A549 treated with AZD2906 at 1 μM for 4 hours (cell line): ENCODE measurements around the gene HDAC3. TPM values are rescaled to one million over a fixed set of nuclear protein-coding genes. Genes with fewer than 3 reads are reported as not detected.

Experiments used
- total RNA-seq: library from RNA; stranded (reverse); fragments of 200-300 nt; extraction: Qiagen RNA extraction; gene quantifications from 5 replicates; pipeline ENCODE4 v1.2.3, GENCODE V29; 2022

Gene HDAC3
- 44.8 to 50.8 TPM (median 47.2 TPM) in 5 replicates for total RNA-seq

DNA sequence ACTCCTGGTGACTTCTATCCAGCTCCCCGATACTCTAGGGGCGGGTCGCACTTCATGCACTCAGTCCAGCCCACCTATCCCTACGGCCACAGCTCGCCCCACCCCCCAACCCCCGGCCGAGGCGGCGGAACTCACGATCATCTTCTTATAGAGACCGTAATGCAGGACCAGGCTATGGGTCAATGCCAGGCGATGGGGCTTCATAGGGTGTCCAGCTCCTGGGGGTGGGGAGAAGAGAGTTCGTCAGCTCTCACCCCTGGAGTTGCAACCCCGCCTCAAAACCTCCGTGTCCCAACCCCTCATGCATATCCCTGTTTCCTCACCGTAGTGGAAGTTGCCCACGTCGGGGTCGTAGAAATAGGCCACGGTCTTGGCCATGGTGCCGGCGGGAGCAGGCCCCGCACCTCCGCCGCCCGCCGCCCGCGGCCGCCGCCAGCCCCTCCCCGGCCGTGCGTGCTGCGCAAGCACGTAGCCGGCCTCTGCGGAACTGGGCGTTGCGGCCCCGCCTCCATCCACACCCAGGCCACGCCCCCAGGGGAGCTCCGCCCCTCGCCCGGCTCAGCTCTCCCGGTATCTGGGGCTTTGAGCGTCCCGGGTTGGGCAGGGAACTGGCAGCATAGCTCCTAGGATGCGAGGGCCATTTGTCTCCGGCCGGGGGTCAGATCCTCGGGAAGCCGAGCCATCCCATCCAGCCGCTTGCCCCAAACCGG lies at the start of gene HDAC3, which contains the start of gene RELL2:
TSS of gene HDAC3 (minus strand) at position 437 of the 710 bp plus-strand sequence. CDS start at position 378, 59 bp downstream.
TSS of gene RELL2 (plus strand) at position 585 of the 710 bp plus-strand sequence. CDS start 1,229 bp downstream, outside the sequence.

DNA sequence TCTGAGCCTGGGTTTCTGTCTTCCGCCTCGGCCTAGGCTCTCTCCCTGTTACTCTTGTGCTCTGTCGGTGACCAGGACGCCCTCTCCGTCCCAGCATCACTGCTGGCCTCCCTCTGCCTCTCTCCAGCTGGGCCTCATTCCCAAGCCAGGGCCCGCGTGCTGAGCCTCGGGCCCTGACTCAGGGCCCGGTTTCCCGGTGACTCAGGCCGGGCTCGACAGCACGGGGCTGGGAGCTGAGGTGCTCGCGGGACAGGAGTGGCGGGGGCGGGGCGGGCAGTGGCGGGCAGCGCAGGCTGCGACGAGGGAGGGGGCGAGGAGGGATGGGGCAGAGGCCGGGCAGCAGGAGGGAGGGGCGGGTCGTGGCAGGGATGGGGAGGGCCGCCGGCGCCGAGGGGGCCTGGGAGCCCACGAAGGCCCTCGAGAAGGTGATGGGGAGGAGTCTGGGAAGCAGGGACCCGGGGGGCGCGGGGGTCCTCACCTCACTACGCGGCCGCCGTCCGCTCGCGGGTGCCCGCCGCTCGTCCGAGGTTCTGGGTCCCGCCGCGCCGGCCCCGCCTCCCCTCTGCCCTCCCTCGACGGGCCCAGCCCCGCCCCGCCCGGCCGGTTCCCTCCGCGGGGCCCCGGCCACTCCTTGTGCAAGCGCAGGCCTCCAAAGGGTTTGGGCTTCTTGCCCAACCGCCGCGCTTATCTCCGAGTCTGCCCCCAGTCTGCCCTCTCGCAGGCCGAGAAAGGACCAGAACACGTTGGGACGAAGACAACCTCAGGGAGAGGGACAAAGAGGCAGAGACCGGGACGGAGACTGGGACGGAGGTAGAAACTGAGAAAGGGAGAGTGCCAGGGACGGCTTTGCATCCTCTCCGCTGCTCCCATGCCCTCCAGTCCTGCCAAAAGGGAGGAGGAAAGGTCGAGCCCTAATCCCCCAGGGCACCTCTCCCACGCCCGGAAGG lies 45.3 kb upstream of the HDAC3 start, which contains the start of gene ARAP3:
TSS of gene ARAP3 (minus strand) at position 536 of the 947 bp plus-strand sequence. CDS start 1,744 bp downstream, outside the sequence.

DNA sequence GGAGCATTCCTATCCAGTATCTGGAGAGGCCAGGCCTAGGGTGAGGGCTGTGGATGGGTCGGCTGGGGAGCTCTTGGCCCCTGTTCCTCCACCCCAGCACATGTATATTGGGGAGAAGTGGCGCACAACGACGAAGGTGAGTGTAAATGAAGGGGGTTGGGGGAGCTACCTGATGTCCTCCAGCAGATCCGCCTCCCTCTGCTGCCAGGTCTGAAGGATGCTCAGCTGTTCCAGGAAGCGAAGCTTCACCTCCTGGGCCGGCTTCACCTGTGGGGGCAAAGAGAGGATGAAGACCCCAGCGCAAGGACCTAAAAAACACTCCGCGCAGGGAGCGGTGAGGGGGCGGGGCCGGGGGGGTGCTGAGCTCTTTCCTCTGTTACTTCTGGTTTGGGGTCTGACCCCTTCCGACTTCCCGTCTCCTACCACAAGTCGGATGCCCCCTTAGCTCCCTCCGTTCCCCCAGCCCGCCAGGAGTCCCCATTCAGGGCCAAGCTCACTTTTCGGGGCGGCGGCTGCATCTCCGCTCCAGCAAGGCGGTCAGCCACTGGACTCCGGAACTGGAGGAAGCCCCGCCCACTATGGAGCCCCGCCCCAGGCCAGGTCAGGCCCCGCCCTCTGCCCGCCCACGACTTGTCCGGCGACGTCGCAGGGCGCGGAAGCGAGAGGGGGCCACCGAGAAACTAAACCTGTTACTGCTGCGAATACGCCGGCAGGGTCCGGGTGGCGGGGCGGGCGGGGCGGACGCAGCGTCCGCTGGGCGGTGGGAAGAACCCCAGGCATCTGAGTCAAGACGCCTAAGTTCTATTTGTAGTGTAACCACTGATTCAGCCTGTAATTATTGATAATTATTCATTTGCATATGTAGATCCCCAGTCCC lies 14.4 kb upstream of the HDAC3 start, which contains the start of gene FCHSD1:
TSS of gene FCHSD1 (minus strand) at position 568 of the 877 bp plus-strand sequence. CDS start at position 518, 50 bp downstream.

DNA sequence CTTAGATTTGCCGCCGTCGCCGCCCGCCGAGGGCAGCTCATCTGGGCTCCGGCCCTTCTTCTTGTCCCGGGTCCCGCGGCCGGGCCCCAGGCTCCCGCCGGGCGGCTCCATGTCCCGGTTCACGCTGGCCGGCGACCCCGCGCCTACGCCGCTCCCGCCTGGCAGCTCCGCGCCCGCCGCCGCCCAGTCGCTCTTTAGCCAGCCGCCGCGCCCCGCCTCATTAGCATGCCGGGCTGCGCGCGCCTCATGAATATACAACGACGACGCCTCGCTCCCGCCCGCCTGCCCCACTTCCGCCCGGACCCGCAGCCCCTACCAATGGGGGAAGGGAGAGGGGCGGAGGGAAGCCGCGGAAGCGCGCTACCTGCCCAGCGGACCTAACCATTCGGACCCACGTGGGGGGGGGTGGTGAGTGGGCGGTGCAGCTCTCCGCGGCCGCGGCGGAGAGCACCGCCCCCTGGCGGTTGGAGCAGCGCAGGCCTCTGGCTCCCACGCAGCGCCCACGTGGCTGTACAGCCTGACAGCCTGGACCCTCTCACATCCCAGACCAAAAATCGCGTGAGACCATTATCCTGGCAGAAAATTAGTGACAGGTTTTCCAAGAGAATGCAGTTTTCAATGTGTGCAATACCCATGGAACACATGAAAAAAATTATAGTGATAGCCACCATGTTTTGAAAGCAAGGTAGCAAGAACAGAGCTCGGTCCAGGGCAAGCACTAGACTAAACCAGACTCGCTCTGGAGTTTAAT lies 17.7 kb downstream of the HDAC3 start, which contains the start of gene DIAPH1:
TSS of gene DIAPH1 (minus strand) at position 197 of the 751 bp plus-strand sequence. CDS start at position 111, 86 bp downstream.

Other genes starting within 250 kb of the HDAC3 start
- gene PCDHGB4, start 249.2 kb downstream of the HDAC3 start, total RNA-seq = 0.81 to 1.0 TPM (median 0.92 TPM) in 5 replicates
- 0.02 to 0.03 TPM (median 0.02 TPM) in 4 of 5 replicates, not detected in the other for gene PCDHGA8, start 244.2 kb downstream of the HDAC3 start, total RNA-seq
- gene PCDHGB5, start 238.9 kb downstream of the HDAC3 start, total RNA-seq = 1.9 to 2.5 TPM (median 2.2 TPM) in 5 replicates
- gene PCDHGA9, start 234.1 kb downstream of the HDAC3 start, total RNA-seq = 0.03 to 0.05 TPM (median 0.05 TPM) in 5 replicates
- gene PCDHGB6, start 228.8 kb downstream of the HDAC3 start, total RNA-seq = 0.09 to 0.13 TPM (median 0.10 TPM) in 5 replicates
- 0.02 to 0.03 TPM in 2 of 5 replicates, not detected in the others for gene PCDHGA10, start 223.9 kb downstream of the HDAC3 start, total RNA-seq
- gene PCDHGB7, start 219.2 kb downstream of the HDAC3 start, total RNA-seq = 0.03 to 0.13 TPM (median 0.07 TPM) in 3 of 5 replicates, not detected in the others
- gene PCDHGA11, start 215.8 kb downstream of the HDAC3 start, total RNA-seq = not detected in 5 replicates
- gene PCDHGA12, start 206.3 kb downstream of the HDAC3 start, total RNA-seq = 0.01 TPM in 1 of 5 replicates, not detected in the others
- 5.0 to 6.6 TPM (median 5.7 TPM) in 5 replicates for gene PCDHGC3, start 160.9 kb downstream of the HDAC3 start, total RNA-seq
- 0.02 to 0.07 TPM in 2 of 5 replicates, not detected in the others for gene PCDHGC4, start 151.8 kb downstream of the HDAC3 start, total RNA-seq
- 0.02 to 0.03 TPM in 2 of 5 replicates, not detected in the others for gene PCDHGC5, start 147.8 kb downstream of the HDAC3 start, total RNA-seq
- 87.8 to 96.8 TPM (median 93.1 TPM) in 5 replicates for gene DIAPH1, start 17.8 kb downstream of the HDAC3 start, total RNA-seq
- gene RELL2, start 148 bp upstream of the HDAC3 start, total RNA-seq = 4.0 to 5.2 TPM (median 4.6 TPM) in 5 replicates
- 6.8 to 10.3 TPM (median 9.6 TPM) in 5 replicates for gene FCHSD1, start 14.6 kb upstream of the HDAC3 start, total RNA-seq
- gene ARAP3, start 45.4 kb upstream of the HDAC3 start, total RNA-seq = 3.3 to 4.8 TPM (median 4.1 TPM) in 5 replicates
- 2.1 to 3.8 TPM (median 3.4 TPM) in 5 replicates for gene PCDH1, start 241.6 kb upstream of the HDAC3 start, total RNA-seq